Measurements from ENCODE around the gene MAP1B. TPM values are rescaled to one million over a fixed set of nuclear protein-coding genes. Genes with fewer than 3 reads are reported as not detected.

The MAP1B gene
- polyA plus RNA-seq, 1 donor (not counting 4 experiments of a cell fraction or from before 2014, with no cell fraction given), result 3.3 TPM

DNA sequence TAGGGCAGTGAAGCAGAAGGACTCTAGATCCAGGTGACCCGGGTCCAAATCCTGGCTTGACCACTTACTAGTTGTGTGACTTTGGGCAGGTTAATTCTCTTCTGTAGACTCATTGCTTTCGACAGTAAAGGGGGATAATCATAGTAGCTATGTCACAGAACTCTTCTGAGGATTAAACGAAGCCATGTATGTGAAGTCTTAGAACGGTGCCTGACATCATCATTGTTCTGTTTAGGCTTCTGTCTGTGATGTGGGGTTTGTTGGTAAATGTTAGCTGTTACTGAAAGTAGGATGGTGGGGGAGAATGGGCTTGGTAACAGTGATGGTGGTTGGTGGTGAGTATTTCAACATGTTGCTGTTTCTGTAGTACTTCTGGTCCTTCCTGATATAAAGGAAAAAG lies 73.7 kb downstream of the MAP1B start:
- no peaks in the 10 kb centered on the region for H3K79me2 ChIP-seq (ENCODE audit: control insufficient read depth, insufficient read depth, low read length)
- no peak overlapping the region for H2AFZ ChIP-seq (ENCODE audit: control insufficient read depth, low read length)
- H3K9me1 ChIP-seq (ENCODE audit: control insufficient read depth, extremely low read depth, insufficient read depth, low read length), result no peaks in the 10 kb centered on the region
- FAIRE-seq, result no peak
- no peaks in the 10 kb centered on the region for H3K9me3 ChIP-seq (ENCODE audit: control insufficient read depth, low read depth, low read length)
- TF ChIP-seq, protein P1, sequence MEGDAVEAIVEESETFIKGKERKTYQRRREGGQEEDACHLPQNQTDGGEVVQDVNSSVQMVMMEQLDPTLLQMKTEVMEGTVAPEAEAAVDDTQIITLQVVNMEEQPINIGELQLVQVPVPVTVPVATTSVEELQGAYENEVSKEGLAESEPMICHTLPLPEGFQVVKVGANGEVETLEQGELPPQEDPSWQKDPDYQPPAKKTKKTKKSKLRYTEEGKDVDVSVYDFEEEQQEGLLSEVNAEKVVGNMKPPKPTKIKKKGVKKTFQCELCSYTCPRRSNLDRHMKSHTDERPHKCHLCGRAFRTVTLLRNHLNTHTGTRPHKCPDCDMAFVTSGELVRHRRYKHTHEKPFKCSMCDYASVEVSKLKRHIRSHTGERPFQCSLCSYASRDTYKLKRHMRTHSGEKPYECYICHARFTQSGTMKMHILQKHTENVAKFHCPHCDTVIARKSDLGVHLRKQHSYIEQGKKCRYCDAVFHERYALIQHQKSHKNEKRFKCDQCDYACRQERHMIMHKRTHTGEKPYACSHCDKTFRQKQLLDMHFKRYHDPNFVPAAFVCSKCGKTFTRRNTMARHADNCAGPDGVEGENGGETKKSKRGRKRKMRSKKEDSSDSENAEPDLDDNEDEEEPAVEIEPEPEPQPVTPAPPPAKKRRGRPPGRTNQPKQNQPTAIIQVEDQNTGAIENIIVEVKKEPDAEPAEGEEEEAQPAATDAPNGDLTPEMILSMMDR (optimal IDR thresholded peaks at IDR 0.05 in 1 of 3, IDR thresholded peaks at IDR 0.05 in 1 of 3, conservative IDR thresholded peaks at IDR 0.05 in 1 of 3; ENCODE audit: extremely low read depth in 1 of 3, insufficient read depth in 2 of 3, low read length in 3 of 3), result no peak
- no peak for TF ChIP-seq EZH2 (IDR thresholded peaks at IDR 0.05; ENCODE audit: low read length)
- no peak overlapping the region for H3K27ac ChIP-seq (ENCODE audit: control insufficient read depth, insufficient read depth, low read length)
- peaks cover 16% of the 10 kb centered on the region for H3K4me1 ChIP-seq (ENCODE audit: control insufficient read depth, extremely low read depth, insufficient read depth, low read length)
- no peaks in the 10 kb centered on the region for H3K27me3 ChIP-seq (ENCODE audit: control insufficient read depth, extremely low read depth, insufficient read depth, low read length)
- no peaks in the 10 kb centered on the region for H4K20me1 ChIP-seq (ENCODE audit: control insufficient read depth, extremely low read depth, insufficient read depth, low read length)
- H3K4me2 ChIP-seq (ENCODE audit: control insufficient read depth, extremely low read depth, insufficient read depth, low read depth, low read length), result no peak overlapping the region
- dilution Hi-C loops (cut with MboI; ENCODE audit: extremely low pct_ligation_motif_present, low sequenced_read_pairs), result no loop called here
- H3K9ac ChIP-seq (ENCODE audit: control insufficient read depth, extremely low read depth, insufficient read depth, low read length), result no peak overlapping the region
- peaks cover 0 to 2% of the 10 kb centered on the region in 2 experiments for H3K36me3 ChIP-seq (ENCODE audit: control insufficient read depth in 2 of 2, extremely low read depth in 1 of 2, insufficient read depth in 2 of 2, low read length in 2 of 2)
- no peak for DNase-seq (ENCODE audit: low read depth, low spot score)
- H3K4me3 ChIP-seq (ENCODE audit: control insufficient read depth in 2 of 3, extremely low read depth in 1 of 3, insufficient read depth in 2 of 3, low read depth in 1 of 3, low read length in 3 of 3), result no peak overlapping the region

GRCh38 chr5:72182686-72183085 lies 75.4 kb downstream of the MAP1B start:
- Histone ChIP-seq H3K4me2 (ENCODE audit: control insufficient read depth, extremely low read depth, insufficient read depth, low read depth, low read length) (no peak overlapping the region), H3K27me3 (ENCODE audit: control insufficient read depth, extremely low read depth, insufficient read depth, low read length) (no peaks in the 10 kb centered on the region), H3K36me3 (ENCODE audit: control insufficient read depth in 2 of 2, extremely low read depth in 1 of 2, insufficient read depth in 2 of 2, low read length in 2 of 2) (peaks cover 0 to 2% of the 10 kb centered on the region in 2 experiments), H3K9me1 (ENCODE audit: control insufficient read depth, extremely low read depth, insufficient read depth, low read length) (no peaks in the 10 kb centered on the region), H4K20me1 (ENCODE audit: control insufficient read depth, extremely low read depth, insufficient read depth, low read length) (no peaks in the 10 kb centered on the region), H3K79me2 (ENCODE audit: control insufficient read depth, insufficient read depth, low read length) (no peaks in the 10 kb centered on the region), H2AFZ (ENCODE audit: control insufficient read depth, low read length) (no peak overlapping the region), H3K27ac (ENCODE audit: control insufficient read depth, insufficient read depth, low read length) (no peak overlapping the region), H3K4me1 (ENCODE audit: control insufficient read depth, extremely low read depth, insufficient read depth, low read length) (peaks cover 24% of the 10 kb centered on the region), H3K9me3 (ENCODE audit: control insufficient read depth, low read depth, low read length) (no peaks in the 10 kb centered on the region), H3K4me3 (ENCODE audit: control insufficient read depth in 2 of 3, extremely low read depth in 1 of 3, insufficient read depth in 2 of 3, low read depth in 1 of 3, low read length in 3 of 3) (no peak overlapping the region), H3K9ac (ENCODE audit: control insufficient read depth, extremely low read depth, insufficient read depth, low read length) (no peak overlapping the region)
- dilution Hi-C loops (cut with MboI; ENCODE audit: extremely low pct_ligation_motif_present, low sequenced_read_pairs), result no loop called here
- DNase-seq (ENCODE audit: low read depth, low spot score) (no peak), FAIRE-seq (no peak)
- TF ChIP-seq EZH2 (IDR thresholded peaks at IDR 0.05; ENCODE audit: low read length), result no peak

- DNase-seq (ENCODE audit: low read depth, low spot score), result no peak
- dilution Hi-C loops (cut with MboI; ENCODE audit: extremely low pct_ligation_motif_present, low sequenced_read_pairs), result no loop called here
- FAIRE-seq, result no peak
- H3K4me3 ChIP-seq (ENCODE audit: control insufficient read depth in 2 of 3, extremely low read depth in 1 of 3, insufficient read depth in 2 of 3, low read depth in 1 of 3, low read length in 3 of 3), result no peak overlapping the region
- peaks cover 0 to 2% of the 10 kb centered on the region in 2 experiments for H3K36me3 ChIP-seq (ENCODE audit: control insufficient read depth in 2 of 2, extremely low read depth in 1 of 2, insufficient read depth in 2 of 2, low read length in 2 of 2)
- H3K4me1 ChIP-seq (ENCODE audit: control insufficient read depth, extremely low read depth, insufficient read depth, low read length), result peaks cover 29% of the 10 kb centered on the region
- no peak overlapping the region for H3K27ac ChIP-seq (ENCODE audit: control insufficient read depth, insufficient read depth, low read length)
- no peak overlapping the region for H3K4me2 ChIP-seq (ENCODE audit: control insufficient read depth, extremely low read depth, insufficient read depth, low read depth, low read length)
- H3K27me3 ChIP-seq (ENCODE audit: control insufficient read depth, extremely low read depth, insufficient read depth, low read length), result no peaks in the 10 kb centered on the region
- no peak overlapping the region for H2AFZ ChIP-seq (ENCODE audit: control insufficient read depth, low read length)
- no peaks in the 10 kb centered on the region for H3K79me2 ChIP-seq (ENCODE audit: control insufficient read depth, insufficient read depth, low read length)
- no peaks in the 10 kb centered on the region for H3K9me1 ChIP-seq (ENCODE audit: control insufficient read depth, extremely low read depth, insufficient read depth, low read length)
- no peak for TF ChIP-seq EZH2 (IDR thresholded peaks at IDR 0.05; ENCODE audit: low read length)
- TF ChIP-seq, protein P1 (optimal IDR thresholded peaks at IDR 0.05 in 1 of 3, IDR thresholded peaks at IDR 0.05 in 1 of 3, conservative IDR thresholded peaks at IDR 0.05 in 1 of 3; ENCODE audit: extremely low read depth in 1 of 3, insufficient read depth in 2 of 3, low read length in 3 of 3), result no peak
- H3K9me3 ChIP-seq (ENCODE audit: control insufficient read depth, low read depth, low read length), result no peaks in the 10 kb centered on the region
- no peak overlapping the region for H3K9ac ChIP-seq (ENCODE audit: control insufficient read depth, extremely low read depth, insufficient read depth, low read length)
- no peaks in the 10 kb centered on the region for H4K20me1 ChIP-seq (ENCODE audit: control insufficient read depth, extremely low read depth, insufficient read depth, low read length)
Measured at GRCh38 chr5:72183101-72183520, 75.8 kb downstream of the MAP1B start.
